Activated CD8-positive, alpha-beta memory T cell treated with anti-CD3 and anti-CD28 coated beads for 4 hours (primary cell): ENCODE results near the gene LRRC8B.
"Not testable (repeated sequence)": the region's sequence is repeated elsewhere in the genome, so short reads cannot be mapped to it uniquely, and the experiment has no call there.

Source experiments
- DNase-seq, 2 donors: peaks; one replicate each; pipeline ENCODE4 v3.0.0-alpha.2; 2020; ENCODE audit warnings: low read depth in 2 of 2

The LRRC8B gene

DNA sequence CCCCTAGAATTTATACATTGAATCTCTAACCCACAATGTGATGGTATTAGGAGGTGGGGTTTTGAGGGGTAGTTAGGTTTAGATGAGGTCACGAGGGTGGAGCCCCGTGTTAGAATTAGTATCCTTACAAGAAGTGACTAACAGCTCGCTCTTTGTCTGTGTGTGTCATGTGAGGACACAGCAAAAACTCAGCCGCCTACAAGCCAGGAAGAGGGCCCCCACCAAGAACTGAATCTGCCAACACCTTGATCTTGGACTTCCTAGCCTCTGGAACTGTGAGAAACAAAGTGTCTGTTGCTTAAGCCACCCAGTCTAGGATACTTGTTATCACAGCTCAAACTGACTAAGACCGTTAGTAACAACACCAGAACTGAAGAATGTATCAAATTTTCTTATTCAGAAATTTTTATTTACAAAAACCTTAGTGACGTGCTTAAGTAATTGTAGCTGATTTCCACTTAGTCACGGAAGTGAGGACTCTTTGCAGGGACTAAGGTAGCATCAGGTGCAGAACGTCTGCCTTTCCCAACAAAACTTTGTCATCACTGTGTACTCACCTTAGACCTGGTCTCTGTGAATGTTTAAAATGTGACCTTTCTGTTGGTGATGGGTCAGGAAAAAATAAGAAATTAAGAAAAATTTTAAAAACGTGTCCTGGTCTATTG, 83.8 kb downstream of the LRRC8B start:
- DNase-seq: peak in 1 of 2 donors; percentile 67

DNA sequence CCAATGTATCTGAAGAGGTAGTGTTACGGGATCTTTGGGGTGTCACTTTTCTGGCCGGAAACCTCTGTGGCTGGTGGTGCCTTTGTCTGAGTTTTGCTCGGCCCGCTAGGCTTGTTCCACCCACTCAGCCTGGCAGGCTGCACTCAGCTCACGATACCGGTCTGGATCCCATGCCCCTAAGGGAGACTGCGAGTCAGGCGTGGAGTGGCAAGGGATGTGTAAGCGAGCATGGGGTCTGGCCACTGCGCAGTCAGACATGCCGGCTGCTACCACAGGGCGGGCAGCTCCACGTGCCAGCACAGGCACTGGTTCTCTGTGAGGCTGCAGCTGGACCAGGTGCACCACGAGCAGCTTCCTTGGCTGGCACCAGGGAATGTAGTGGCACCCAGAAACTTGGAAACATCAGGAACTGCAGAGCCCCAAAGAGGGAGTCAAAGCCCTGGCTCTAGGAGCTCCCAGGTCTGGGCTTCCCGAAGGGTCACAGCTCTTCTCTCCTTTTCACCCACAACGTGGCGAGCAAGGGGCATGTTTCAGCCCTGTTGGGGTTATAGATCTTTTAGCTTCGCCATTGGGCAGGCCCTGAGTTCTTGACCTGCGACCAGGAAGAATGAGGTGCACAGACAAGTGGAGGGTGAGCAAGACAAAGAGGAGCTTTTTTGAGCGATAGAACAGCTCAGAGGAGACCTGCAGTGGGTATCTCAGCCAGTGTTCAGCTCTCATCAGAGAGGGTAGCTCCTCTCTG, 84.5 kb downstream of the LRRC8B start:
- peak in 1 of 2 donors; percentile 43 for DNase-seq

DNA sequence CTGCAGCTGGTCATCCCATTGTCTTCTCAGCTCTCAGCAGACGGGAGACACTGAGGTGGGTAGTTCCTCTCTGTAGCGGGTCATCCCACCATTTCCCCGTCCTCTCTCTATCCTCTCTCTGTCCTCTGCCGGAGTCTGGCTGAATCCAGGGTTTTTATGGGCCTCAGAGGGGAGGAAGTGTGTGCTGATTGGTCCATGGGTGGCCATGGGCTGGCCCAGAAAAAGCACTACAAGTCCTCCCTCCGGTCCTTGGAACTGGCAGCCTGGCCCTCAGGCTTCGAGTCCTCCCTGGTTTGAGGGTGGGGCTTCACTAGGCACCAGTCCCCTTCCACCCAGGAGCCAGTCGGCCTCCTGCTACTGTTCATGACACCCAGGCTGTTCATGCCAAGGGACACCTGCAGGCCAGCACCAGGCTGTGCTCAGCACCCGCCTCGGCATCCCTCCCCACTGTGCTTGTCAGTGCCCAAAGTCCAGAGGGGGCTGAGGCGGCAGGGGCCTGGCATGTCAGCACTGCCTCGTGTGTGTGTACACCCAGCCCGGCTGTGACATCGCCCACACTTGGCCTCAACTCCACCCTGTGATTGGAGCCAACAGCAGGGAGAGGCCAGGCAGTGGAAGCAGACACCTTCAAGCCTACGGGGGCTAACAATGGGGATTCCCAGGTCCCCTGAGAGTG, 85.3 kb downstream of the LRRC8B start:
- no peak for DNase-seq

DNA sequence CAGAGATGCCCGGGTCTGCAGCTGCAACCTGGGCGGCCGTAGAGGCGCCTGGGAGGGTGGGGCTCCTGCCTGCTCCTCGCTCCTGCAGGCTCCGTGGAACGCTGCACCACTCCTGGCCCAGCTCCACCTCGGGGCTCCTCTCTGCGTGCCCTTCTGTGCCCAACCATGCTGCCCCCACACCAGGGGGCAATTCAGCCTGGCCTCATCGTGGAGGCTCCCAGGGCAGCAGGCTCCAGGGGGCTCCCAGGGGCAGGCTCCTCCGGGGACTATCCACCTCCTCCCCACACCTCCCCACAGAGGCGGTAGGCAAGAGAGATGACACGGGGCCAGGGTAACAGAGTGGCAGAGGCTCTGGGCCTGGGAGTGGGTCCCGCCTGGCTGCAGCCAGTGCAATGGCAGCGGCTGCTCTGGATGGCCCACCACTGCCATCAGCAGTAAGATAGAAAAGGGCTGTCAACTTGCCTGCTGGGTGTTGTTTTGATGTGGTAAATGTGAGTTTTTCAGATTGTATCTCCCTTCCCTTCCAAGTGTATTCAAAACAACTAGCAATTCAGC, 85.9 kb downstream of the LRRC8B start:
- DNase-seq: no peak

DNA sequence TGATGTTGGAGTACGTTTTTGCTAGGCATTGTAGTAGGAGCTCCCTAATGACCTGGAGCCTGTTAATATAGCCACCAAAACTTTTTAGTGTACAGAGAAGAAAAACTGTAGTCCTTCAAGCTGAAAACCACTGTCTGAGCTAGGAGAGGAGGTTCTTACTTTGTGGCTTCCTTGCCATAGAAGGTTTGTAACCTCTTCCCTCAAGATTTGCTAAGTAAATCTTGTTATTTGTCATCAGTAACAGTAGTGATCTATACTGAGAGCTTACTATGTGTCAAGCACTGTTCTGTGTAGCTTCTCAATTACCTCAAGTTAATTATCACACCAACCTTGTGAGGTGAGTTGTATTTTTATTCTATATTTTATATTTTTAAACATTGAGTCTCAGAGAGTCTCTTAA, 87.1 kb downstream of the LRRC8B start:
- no peak for DNase-seq

DNA sequence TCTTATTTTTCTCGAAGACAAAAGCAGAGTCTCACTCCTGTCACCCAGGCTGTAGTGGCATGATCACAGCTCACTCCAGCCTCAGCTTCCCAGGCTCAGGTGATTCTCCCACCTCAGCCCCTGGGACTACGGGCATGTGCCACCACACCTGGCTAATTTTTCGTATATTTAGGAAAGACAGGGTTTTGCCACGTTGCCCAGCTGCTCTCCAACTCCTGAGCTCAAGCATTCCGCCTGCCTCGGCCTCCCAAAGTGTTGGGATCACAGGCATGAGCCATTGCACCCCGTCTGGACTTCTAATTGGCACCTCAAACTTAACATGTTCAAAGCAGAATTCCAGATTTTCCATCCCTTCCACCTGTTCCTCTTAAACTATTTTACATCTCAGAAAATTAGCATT, 89.3 kb downstream of the LRRC8B start:
- no peak for DNase-seq

DNA sequence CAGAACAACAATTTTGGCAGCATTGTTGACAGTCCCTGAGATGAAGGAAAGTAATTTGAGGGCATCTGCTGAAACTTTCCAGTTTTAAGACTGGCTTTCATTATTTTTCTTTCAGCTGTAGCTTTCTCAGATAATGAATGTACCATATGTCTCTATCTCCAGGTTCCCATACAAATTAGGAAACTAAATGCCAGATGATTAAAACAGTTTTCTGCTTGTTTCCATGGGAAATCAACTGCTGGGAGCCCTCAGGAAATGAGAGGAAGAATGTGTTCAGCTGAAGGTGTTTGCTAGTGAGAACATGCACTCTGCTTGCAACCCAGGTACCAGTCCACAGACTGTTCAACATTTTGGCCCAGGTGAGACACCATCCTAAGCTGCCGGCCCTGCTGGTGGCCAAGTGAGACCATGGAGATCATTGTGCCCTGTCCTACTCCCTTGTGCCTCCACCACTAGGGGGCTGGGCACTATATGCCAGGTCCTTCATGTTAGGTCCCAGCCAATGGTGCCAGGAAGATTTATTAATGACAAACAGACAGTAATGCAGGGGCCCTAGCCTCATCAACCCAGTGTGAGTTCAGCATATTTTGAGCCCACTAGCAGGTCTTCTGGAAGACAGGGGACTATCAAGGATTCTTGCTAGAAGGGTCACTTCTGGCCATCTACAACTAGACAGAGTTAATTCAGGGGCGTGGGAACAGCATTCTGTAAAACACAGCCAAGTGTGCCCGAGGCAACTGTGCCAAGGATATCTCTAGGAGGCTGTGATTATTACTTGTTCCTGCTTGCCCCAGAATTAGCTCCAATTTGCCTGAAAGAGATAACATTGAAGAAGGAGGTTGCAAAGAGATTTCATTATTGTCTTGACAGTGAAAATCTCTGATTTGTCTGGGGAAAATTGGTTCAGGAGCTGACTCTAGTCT, 91.3 kb downstream of the LRRC8B start:
- DNase-seq: no peak

DNA sequence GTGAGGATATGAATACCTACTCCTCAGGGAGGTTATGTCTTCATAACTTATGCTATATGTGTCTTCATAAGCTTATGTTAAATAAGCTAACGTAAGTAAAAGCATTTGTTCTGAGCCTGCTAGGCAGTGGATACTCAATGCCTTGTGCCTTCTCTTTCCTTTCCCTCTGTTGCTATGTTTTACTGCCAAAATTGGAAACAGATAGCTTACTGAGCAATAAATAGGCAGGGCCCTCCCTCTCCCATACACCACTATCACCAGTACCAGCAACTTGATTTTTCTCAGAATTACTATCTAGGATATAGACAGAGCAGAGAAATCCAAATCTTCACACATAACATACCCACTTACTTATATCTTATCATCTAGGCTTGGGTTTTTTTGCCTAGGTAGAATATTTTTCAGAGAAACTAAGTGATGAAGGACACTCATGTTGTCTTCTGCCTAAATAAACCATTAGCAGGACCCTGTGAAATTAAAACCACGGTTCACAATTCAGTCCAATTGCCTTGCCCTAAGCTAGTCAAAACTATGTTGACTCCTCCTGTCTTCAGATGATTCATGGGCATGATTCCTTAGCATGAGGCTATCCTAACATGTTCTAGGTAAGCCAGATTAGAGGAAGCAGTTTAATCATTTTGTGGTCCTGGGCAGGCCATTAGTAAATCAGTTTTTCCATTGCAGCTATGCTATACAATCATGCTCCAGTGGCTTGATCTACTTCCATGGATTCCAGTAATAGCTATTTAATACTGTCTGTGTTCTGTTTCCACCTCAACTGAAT, 92.4 kb downstream of the LRRC8B start:
- no peak for DNase-seq

DNA sequence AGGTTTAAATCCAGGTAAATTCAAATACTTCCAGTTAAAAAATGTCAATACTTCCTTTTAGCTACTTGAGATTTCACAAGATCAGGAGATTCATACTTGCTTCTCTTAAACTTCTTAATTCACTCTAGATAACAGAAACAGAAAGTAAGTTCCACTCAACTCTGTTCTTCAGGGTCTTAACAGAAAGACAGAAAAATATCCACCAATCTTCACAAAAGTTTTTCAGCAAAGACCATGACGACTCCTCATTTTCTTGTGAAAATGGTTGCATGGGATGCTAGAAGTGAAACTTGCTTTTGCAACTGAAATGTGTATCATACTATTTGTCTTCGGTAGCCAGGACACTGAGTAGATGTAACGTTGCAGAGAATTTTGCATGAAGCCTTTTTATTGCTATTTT, 96.0 kb downstream of the LRRC8B start:
- DNase-seq: no peak

DNA sequence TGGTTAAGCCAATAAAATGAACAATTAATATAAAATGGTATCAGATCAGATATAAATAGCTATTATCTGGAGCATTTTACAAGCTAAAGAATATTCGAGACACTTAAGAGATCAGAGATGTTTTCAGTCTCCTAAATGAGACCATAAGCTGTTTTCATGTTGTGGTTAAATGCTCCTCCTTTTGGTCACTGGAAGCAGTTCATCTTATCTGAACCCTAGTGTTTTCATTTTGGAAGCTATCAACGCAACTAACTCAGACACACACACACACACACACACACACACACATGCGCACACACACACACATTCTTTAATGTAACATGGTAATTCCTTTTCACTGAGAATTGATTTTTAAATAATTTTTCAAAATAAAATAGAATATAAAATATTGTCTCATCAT, 98.3 kb downstream of the LRRC8B start:
- DNase-seq: no peak

DNA sequence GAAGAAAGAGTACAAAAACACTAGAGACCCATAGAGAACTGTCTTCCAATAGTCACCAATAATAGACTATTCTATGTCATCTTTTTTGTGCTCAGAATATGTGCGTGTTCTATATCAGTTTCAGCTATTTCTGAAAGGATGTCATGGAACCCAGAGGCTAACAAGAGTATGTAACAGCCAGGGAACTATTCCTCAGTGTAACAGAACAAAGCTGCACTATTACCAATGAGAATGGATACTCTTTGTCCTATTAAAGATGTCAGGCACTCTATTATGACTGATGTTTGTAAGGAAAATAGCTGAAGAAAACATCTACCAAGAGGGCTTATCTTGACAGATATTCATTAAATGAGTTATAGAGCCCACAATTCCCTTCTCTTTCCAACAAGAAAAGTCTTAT, 99.7 kb downstream of the LRRC8B start:
- no peak for DNase-seq

DNA sequence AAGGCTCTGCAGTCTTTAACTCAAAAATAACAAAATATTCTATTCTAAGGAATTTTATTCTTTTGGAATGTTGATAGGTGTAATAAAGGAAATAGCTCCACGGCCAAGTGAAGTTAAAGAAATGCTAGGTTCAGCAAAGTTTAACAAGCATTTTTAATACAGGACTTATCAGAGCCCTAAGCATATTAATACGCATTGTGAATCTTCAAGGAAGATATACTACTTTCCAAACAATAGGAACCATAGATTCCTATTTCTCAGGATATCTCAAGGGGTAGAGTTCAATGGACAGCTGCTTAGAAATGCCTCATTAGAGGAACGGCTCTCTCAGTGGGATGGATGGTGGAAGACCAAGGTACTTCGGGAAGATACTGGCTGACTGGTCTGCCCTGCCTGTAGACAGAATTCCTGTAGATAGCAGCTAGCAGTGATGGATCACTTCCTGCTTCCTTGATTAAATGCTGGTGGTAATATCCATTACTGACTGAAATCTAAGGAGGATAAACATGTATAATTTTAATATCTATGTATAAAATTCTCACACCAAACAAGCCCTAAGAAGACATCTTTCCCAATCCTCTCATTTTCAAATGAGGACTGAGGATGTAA, 100.2 kb downstream of the LRRC8B start:
- no peak for DNase-seq

DNA sequence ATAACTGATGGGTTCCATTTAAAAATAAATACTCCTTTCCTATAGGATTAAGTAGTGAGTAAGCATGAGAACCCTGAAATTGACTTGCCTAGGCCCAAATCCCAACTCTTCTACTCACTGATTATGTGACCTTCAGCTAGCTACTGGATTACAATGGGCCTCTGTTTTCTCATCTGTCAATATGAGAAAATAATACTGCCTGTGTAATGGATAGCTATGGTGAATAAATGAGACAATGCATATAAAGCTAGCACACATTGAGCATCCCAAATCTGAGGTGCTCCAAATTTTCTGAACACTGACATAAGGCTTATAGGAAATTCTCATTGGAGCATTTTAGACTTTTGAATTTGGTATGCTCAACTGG, 103.0 kb downstream of the LRRC8B start:
- DNase-seq: no peak

DNA sequence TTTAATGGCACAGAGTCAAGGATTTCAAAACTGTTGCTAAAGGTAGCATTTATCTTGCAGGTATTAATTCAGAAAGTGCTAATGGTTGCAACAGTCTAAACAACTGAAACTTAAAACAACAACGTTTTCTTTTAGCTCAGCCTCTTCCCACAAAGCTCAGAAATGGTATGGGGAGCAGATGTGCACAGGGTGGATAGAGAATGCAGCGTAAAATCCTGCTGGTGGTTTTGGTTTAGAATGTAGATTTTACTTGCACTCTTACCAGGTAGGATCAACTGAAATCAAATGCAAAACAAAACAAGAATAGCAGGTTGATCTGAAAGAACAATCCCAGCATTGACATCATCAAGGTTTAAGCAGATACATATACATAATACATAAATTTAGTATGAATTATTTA, 104.5 kb downstream of the LRRC8B start:
- no peak for DNase-seq

DNA sequence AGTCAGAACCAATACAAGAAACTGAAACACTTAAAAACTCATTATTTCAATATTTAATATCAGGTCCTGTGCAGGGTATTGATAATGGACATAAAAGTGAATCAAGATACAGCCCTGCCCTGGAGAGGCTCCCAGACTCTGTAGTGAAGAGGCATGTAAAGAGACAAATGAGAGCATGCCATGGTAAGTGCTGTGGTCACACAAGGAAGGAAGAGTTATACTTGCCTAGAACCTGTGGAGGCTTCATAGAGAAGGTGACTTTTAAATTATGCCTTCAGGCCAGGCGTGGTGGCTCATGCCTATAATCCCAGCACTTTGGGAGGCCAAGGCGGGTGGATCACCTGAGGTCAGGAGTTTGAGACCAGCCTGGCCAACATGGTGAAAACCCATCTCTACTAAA, 105.0 kb downstream of the LRRC8B start:
- not testable (repeated sequence) for DNase-seq

DNA sequence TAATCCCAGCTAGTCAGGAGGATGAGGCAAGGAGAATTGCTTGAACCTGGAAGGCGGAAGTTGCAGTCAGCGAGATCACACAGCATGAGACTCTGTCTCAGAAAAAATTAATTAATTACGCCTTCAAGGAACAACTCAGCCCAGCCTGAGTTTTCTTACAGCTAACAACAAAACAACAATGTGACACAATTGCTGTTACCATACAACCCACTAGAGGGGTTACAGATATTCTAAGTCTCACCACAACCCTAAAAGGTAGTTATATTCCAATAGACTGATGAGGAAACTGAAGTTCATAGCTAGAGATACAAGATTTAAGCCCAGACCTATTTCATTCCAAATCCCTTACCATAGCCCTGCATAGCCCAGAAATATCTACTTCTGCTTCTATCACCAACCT, 105.4 kb downstream of the LRRC8B start:
- DNase-seq: no peak

DNA sequence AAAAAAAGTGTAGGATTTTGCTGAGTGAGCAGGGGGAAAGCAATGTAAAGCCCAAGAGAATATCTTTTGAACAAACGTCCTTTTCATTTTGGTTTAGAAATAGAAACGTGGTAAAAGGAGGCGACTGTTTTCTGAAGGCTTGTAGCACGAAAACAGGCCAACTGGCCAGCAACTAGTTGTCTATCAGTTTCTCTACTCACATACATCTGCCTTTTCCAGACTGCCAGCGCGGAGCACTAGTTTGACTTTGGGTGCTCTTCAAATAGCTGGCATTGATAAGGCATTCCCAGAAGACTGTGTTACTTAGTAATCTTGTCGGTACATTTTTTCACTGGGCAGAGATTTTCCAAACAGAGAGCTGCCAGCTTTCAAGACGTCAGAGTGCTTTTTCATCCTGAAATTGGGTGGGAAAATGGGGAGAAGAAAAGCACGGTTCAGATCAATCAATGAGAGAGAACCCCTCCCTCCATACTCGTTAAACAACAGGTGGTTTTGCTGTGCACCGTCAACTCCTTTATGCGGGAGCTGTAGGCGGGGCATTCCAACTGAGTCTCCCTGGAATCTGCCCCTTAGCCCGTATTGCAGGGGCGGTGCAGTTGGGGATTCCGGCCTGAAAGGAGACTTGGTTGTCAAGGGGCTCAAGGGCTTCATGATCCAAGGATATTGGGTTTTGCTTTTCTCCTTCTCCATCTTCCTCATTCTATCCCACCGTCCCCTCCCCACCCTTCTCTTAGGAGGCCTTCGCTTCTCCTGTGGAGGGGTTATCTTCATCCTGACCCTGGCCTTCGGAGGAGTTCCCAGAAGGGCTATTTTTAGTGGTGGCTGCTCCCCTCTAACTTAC, 107.4 kb downstream of the LRRC8B start:
- no peak for DNase-seq

DNA sequence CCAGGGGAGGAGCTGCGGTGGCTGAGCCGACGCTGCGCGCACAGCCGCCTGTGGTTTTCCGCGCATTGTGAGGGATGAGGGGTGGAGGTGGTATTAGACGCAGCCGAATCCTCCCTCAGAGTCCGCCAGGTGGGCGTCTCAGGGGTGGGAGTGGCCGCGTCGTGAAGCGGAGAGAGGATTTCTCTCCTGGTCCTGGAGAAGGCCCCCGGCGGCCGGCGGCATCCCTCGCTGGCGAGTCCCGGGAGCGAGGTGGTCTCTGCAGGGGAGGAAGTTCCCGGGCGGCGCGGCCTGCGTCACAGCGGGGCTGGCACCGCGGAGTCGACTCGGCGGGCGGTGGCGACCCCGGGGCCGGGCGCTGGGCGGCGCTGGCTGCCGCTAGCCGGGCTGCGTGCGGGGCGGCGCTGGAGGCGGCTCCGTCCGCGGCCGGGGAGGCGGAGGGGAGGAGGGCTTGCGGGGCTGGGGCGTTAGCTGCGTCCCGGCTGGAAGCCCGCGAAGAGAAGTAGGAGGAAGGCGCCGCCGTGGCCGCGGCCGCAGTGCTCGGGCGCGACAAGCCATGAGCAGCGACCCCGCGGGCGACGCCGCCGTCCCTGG, 108.1 kb downstream of the LRRC8B start, which contains the start of gene LRRC8C:
LRRC8C (plus strand) TSS at position 464 of the 591 bp plus-strand sequence. CDS start 53,354 bp downstream, outside the sequence.
- peak; percentile 73 to 74 for DNase-seq

DNA sequence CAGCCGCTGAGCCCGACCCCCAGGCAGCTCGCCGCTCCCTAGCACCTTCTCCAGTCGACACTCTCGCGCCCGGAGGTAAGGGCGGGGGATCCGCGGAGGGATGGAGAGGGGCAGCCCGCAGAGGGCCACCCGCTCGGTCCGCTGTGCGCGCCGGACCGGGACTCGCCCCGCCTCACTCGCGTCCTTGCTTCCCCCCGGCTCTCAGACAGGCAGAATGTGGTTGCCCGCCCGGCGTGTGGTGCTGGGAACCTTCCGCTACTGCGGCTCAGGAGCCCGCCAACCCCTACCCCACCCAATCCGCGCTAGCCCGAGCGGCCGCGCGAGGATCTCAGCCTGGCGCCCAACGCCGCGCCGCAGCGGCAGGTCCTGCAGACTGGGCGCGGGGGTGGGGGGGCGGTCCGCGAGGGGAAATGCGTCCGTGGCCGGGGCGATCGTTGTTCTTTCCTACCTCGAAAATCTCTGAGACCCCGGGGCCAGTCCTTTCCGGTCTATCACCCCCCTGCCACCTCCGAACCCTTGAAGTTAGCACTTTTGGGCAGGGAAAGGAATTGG, 108.7 kb downstream of the LRRC8B start:
- no peak for DNase-seq
